ENCODE results near the gene NDUFS2.

DNA sequence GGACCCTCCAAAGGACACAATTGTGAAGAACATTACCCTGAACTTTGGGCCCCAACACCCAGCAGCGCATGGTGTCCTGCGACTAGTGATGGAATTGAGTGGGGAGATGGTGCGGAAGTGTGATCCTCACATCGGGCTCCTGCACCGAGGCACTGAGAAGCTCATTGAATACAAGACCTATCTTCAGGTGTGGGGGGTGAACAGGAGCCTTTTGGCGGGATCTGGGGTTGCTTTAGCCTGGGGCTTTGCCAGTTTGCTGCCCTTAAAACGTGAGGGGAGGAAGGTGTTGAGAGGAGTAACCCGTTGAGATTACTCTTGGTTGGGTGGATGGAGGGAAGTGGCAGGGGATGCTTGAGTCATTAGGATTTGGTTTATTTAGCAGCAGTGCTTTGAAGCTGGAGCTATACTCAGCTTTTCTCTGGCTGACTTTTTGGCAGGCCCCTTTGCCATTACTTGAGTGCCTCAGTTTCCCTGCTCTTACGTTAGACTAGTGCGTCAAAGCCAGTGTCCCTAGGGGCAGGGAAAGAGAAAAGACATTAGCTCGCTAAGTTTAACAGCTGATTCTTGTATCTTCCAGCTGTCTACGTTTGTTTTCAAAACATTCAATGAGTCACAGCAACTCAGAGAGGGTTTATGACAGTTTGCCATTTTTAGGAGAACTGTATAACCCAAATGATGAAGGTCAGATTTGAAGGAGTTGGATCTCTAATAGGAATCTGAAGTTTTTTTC, 4.4 kb downstream of the NDUFS2 start:
- TF ChIP-seq EZH2phosphoT487 (IDR thresholded peaks at IDR 0.05; ENCODE audit: insufficient read depth, low read depth), result no peak
- TF ChIP-seq EZH2 (IDR thresholded peaks at IDR 0.05; ENCODE audit: insufficient read depth, poor library complexity, severe bottlenecking), result no peak
